Measurements from ENCODE around the gene AJAP1.

The AJAP1 gene

GRCh38 chr1:4681026-4681425 is 26.6 kb downstream of the AJAP1 start:
- no peak for ATAC-seq
- TF ChIP-seq ZNF70 (CRISPR knock-in tag; IDR thresholded peaks at IDR 0.05): no peak

GRCh38 chr1:4682607-4683220 is 28.3 kb downstream of the AJAP1 start:
- TF ChIP-seq ZFP30 (CRISPR knock-in tag; IDR thresholded peaks at IDR 0.05) (no peak), PPARA (CRISPR knock-in tag; IDR thresholded peaks at IDR 0.05; ENCODE audit: borderline replicate concordance) (no peak), GLIS3 (CRISPR knock-in tag; IDR thresholded peaks at IDR 0.05) (no peak), TCF4 (CRISPR knock-in tag; IDR thresholded peaks at IDR 0.05; ENCODE audit: borderline replicate concordance) (no peak), ZNF8 (CRISPR knock-in tag; IDR thresholded peaks at IDR 0.05) (no peak), ZNF565 (CRISPR knock-in tag; conservative IDR thresholded peaks at IDR 0.05; ENCODE audit: low read depth) (no peak), POU6F1 (CRISPR knock-in tag; IDR thresholded peaks at IDR 0.05; ENCODE audit: borderline replicate concordance, low read depth) (no peak)

GRCh38 chr1:4684136-4684535 is 29.7 kb downstream of the AJAP1 start:
- TF ChIP-seq OSR1 (CRISPR knock-in tag; IDR thresholded peaks at IDR 0.05): no peak
- no peak for TF ChIP-seq TOX (CRISPR knock-in tag; IDR thresholded peaks at IDR 0.05; ENCODE audit: borderline replicate concordance)
- TF ChIP-seq TCF4 (CRISPR knock-in tag; IDR thresholded peaks at IDR 0.05; ENCODE audit: borderline replicate concordance): no peak
- TF ChIP-seq PPARA (CRISPR knock-in tag; IDR thresholded peaks at IDR 0.05; ENCODE audit: borderline replicate concordance): no peak
- no peak for TF ChIP-seq ZC3H10 (CRISPR knock-in tag; IDR thresholded peaks at IDR 0.05)
- TF ChIP-seq BACH2 (CRISPR knock-in tag; IDR thresholded peaks at IDR 0.05; ENCODE audit: borderline replicate concordance): no peak
- no peak for ATAC-seq

More at GRCh38 chr1:4682607-4683220, 28.3 kb downstream of the AJAP1 start:
- ATAC-seq: no peak

GRCh38 chr1:4684864-4685522 is 30.6 kb downstream of the AJAP1 start:
- TF ChIP-seq CSDC2 (CRISPR knock-in tag; IDR thresholded peaks at IDR 0.05) (no peak), TSHZ2 (CRISPR knock-in tag; IDR thresholded peaks at IDR 0.05) (no peak), PPARA (CRISPR knock-in tag; IDR thresholded peaks at IDR 0.05; ENCODE audit: borderline replicate concordance) (no peak), ZNF70 (CRISPR knock-in tag; IDR thresholded peaks at IDR 0.05) (no peak), PATZ1 (CRISPR knock-in tag; IDR thresholded peaks at IDR 0.05; ENCODE audit: borderline replicate concordance) (no peak), ESRRG (CRISPR knock-in tag; IDR thresholded peaks at IDR 0.05) (no peak)

GRCh38 chr1:4685523-4685865 is 31.1 kb downstream of the AJAP1 start:
- no peak for ATAC-seq
- no peak for TF ChIP-seq ISL1 (CRISPR knock-in tag; IDR thresholded peaks at IDR 0.05)
- TF ChIP-seq SNAI2 (CRISPR knock-in tag; IDR thresholded peaks at IDR 0.05): no peak
- no peak for TF ChIP-seq TCF4 (CRISPR knock-in tag; IDR thresholded peaks at IDR 0.05; ENCODE audit: borderline replicate concordance)
- TF ChIP-seq PATZ1 (CRISPR knock-in tag; IDR thresholded peaks at IDR 0.05; ENCODE audit: borderline replicate concordance): no peak
- TF ChIP-seq ESRRG (CRISPR knock-in tag; IDR thresholded peaks at IDR 0.05): no peak
- TF ChIP-seq ZC3H10 (CRISPR knock-in tag; IDR thresholded peaks at IDR 0.05): no peak
- no peak for TF ChIP-seq GLIS3 (CRISPR knock-in tag; IDR thresholded peaks at IDR 0.05)
- TF ChIP-seq POU6F1 (CRISPR knock-in tag; IDR thresholded peaks at IDR 0.05; ENCODE audit: borderline replicate concordance, low read depth): no peak
- no peak for TF ChIP-seq CREB5 (CRISPR knock-in tag; IDR thresholded peaks at IDR 0.05; ENCODE audit: low read depth)
- TF ChIP-seq ZNF565 (CRISPR knock-in tag; conservative IDR thresholded peaks at IDR 0.05; ENCODE audit: low read depth): no peak
- TF ChIP-seq ZNF8 (CRISPR knock-in tag; IDR thresholded peaks at IDR 0.05): no peak

More at GRCh38 chr1:4684864-4685522, 30.6 kb downstream of the AJAP1 start:
- ATAC-seq: no peak
